HepG2 (cell line): ENCODE measurements around the gene VIT. TPM values are rescaled to one million over a fixed set of nuclear protein-coding genes. Genes with fewer than 3 reads are reported as not detected.

Experiments used
- CREM ChIP-seq, 2 experiments: sonication (generic) in 1 of 2; formaldehyde crosslinking in 1 of 2; IDR thresholded peaks; 2 replicates each; pipeline versions ENCODE4 v1.4.0 to v1.6.1; 2016 to 2020; ENCODE audit warnings: antibody characterized with exemption in 1 of 2, mild to moderate bottlenecking in 1 of 2, missing genetic modification reagents in 1 of 2
- FOSL1 ChIP-seq: sonication (generic); formaldehyde crosslinking; IDR thresholded peaks from 2 replicates; pipeline ENCODE4 v1.9.0; 2021; ENCODE audit warnings: missing genetic modification reagents, borderline replicate concordance
- FOSL2 ChIP-seq: sonication (generic); formaldehyde crosslinking; IDR thresholded peaks from 2 replicates; pipeline ENCODE4 v1.4.0; 2020; ENCODE audit warnings: missing genetic modification reagents
- FOXK1 ChIP-seq: sonication (generic); formaldehyde crosslinking; IDR thresholded peaks from 2 replicates; pipeline ENCODE4 v1.4.0; 2020; ENCODE audit warnings: low read depth, missing genetic modification reagents, borderline replicate concordance
- HDAC6 ChIP-seq: fragments of 200-600 bp; sonication (generic); IDR thresholded peaks from 2 replicates; pipeline ENCODE4 v1.7.0; 2017; ENCODE audit warnings: mild to moderate bottlenecking, antibody characterized with exemption, low read length, low read depth
- HOXA3 ChIP-seq: sonication (generic); formaldehyde crosslinking; IDR thresholded peaks from 2 replicates; pipeline ENCODE4 v1.5.0; 2020; ENCODE audit warnings: missing genetic modification reagents
- IKZF4 ChIP-seq: sonication (generic); formaldehyde crosslinking; IDR thresholded peaks from 2 replicates; pipeline ENCODE4 v1.5.1; 2020; ENCODE audit warnings: borderline replicate concordance, mild to moderate bottlenecking, low read depth, missing genetic modification reagents; ENCODE audit errors: not compliant biosample characterization
- MEIS1 ChIP-seq: sonication (generic); formaldehyde crosslinking; IDR thresholded peaks from 2 replicates; pipeline ENCODE4 v1.9.0; 2021; ENCODE audit warnings: mild to moderate bottlenecking, missing genetic modification reagents, moderate library complexity, borderline replicate concordance
- MLLT10 ChIP-seq: sonication (generic); formaldehyde crosslinking; IDR thresholded peaks from 2 replicates; pipeline ENCODE4 v1.4.0; 2020; ENCODE audit warnings: missing genetic modification reagents
- NFKB2 ChIP-seq: sonication (generic); formaldehyde crosslinking; IDR thresholded peaks from 2 replicates; pipeline ENCODE4 v1.4.0; 2020; ENCODE audit warnings: missing genetic modification reagents, borderline replicate concordance
- RARA ChIP-seq: IDR thresholded peaks from 2 replicates; pipeline ENCODE4 v1.6.1; 2016; ENCODE audit warnings: missing genetic modification reagents, missing compliant biosample characterization
- RFX1 ChIP-seq: fragments of 450-650 bp; IDR thresholded peaks from 2 replicates; pipeline ENCODE4 v1.6.1; 2017
- SOX13 ChIP-seq, 3 experiments: fragments of 450-650 bp in 1 of 3; sonication (generic) in 1 of 3; formaldehyde crosslinking in 1 of 3; IDR thresholded peaks in 2 of 3; conservative IDR thresholded peaks in 1 of 3; 2 replicates each; pipeline versions ENCODE4 v1.5.0 to v1.6.1; 2016 to 2020; ENCODE audit warnings: antibody characterized with exemption in 1 of 3, mild to moderate bottlenecking in 1 of 3, missing compliant biosample characterization in 1 of 3, missing genetic modification reagents in 1 of 3, moderate library complexity in 1 of 3
- TCF12 ChIP-seq, 2 experiments: fragments of 450-650 bp in 1 of 2; sonication (generic) in 1 of 2; formaldehyde crosslinking in 1 of 2; IDR thresholded peaks; 2 replicates each; pipeline versions ENCODE4 v1.6.1 to v1.8.0; 2017 to 2022; ENCODE audit warnings: antibody characterized with exemption in 1 of 2, mild to moderate bottlenecking in 1 of 2, missing genetic modification reagents in 1 of 2, moderate library complexity in 1 of 2
- ZC3H4 ChIP-seq: sonication (generic); formaldehyde crosslinking; IDR thresholded peaks from 2 replicates; pipeline ENCODE4 v1.4.0; 2020; ENCODE audit warnings: missing genetic modification reagents, borderline replicate concordance
- ZFP1 ChIP-seq: IDR thresholded peaks from 2 replicates; pipeline ENCODE4 v1.6.1; 2016
- ZNF350 ChIP-seq: sonication (generic); formaldehyde crosslinking; IDR thresholded peaks from 2 replicates; pipeline ENCODE4 v1.4.0; 2020; ENCODE audit warnings: mild to moderate bottlenecking, low read depth, missing genetic modification reagents, borderline replicate concordance
- ZNF446 ChIP-seq: sonication (generic); formaldehyde crosslinking; IDR thresholded peaks from 2 replicates; pipeline ENCODE4 v1.5.0; 2020; ENCODE audit warnings: mild to moderate bottlenecking, missing genetic modification reagents
- ZNF543 ChIP-seq: sonication (generic); formaldehyde crosslinking; IDR thresholded peaks from 2 replicates; pipeline ENCODE4 v1.4.0; 2020; ENCODE audit warnings: mild to moderate bottlenecking, missing genetic modification reagents
- ZNF674 ChIP-seq: sonication (generic); formaldehyde crosslinking; IDR thresholded peaks from 2 replicates; pipeline ENCODE4 v1.5.0; 2020; ENCODE audit warnings: low read depth, mild to moderate bottlenecking, missing genetic modification reagents
- ZNF883 ChIP-seq: sonication (generic); formaldehyde crosslinking; IDR thresholded peaks from 2 replicates; pipeline ENCODE4 v1.5.1; 2020; ENCODE audit warnings: mild to moderate bottlenecking, missing genetic modification reagents; ENCODE audit errors: not compliant biosample characterization
- ZSCAN20 ChIP-seq: sonication (generic); formaldehyde crosslinking; IDR thresholded peaks from 2 replicates; pipeline ENCODE4 v1.4.0; 2020; ENCODE audit warnings: missing genetic modification reagents, mild to moderate bottlenecking, borderline replicate concordance
- polyA plus RNA-seq, 8 experiments: library from polyadenylated mRNA; depleted of rRNA in 3 of 8; stranded (reverse) in 7 of 8; unstranded in 1 of 8; fragments of >200 nt; fragmentation: Illumina TruSeq in 4 of 8; extraction: Trizol in 4 of 8; gene quantifications; 2 replicates each; pipeline versions ENCODE4 v1.2.1 to v1.2.3, GENCODE V29; 2011 to 2016; ENCODE audit warnings: low read depth in 4 of 8, missing spikeins in 1 of 8, mixed read lengths in 1 of 8; ENCODE audit not compliant: insufficient read depth in 1 of 8
- total RNA-seq, 5 experiments: library from RNA; depleted of rRNA; stranded (reverse); fragments of >200 nt; fragmentation: Illumina TruSeq; extraction: Trizol; gene quantifications; 2 replicates each; pipeline ENCODE4 v1.2.3, GENCODE V29; 2016; ENCODE audit warnings: low read depth in 1 of 5
- TF ChIP-seq, protein P1 (sequence below): sonication (generic); formaldehyde crosslinking; IDR thresholded peaks from 2 replicates; pipeline ENCODE4 v1.4.0; 2020; ENCODE audit warnings: low read depth, missing genetic modification reagents
- TF ChIP-seq, protein P2 (sequence below): sonication (generic); IDR thresholded peaks from 2 replicates; pipeline ENCODE4 v1.6.1; 2016; ENCODE audit warnings: low read depth, borderline replicate concordance
- TF ChIP-seq, protein P3 (sequence below): sonication (generic); formaldehyde crosslinking; IDR thresholded peaks from 2 replicates; pipeline ENCODE4 v1.5.0; 2020; ENCODE audit warnings: missing genetic modification reagents, mild to moderate bottlenecking, borderline replicate concordance

The VIT gene
- total and polyA plus RNA-seq, 2 of the 13 experiments (the other 11 are each of a cell fraction or from before 2014, with no cell fraction given), result not detected

- TF ChIP-seq CREM (IDR thresholded peaks at IDR 0.05), result peak; percentile 35; the same call in 1 of the 2 replicates
- no peak for TF ChIP-seq CREM (CRISPR knock-in tag; IDR thresholded peaks at IDR 0.05)
- peak; percentile 51 for TF ChIP-seq RARA (CRISPR knock-in tag)
- TF ChIP-seq ZSCAN20 (CRISPR knock-in tag), result no peak
- TF ChIP-seq FOSL2 (CRISPR knock-in tag), result peak; percentile 40; the same call in 1 of the 2 replicates
- TF ChIP-seq ZNF674 (CRISPR knock-in tag), result no peak
- TF ChIP-seq FOSL1 (CRISPR knock-in tag), result no peak
- TF ChIP-seq ZNF350 (CRISPR knock-in tag), result no peak
- no peak for TF ChIP-seq ZNF883
- TF ChIP-seq, protein P1, sequence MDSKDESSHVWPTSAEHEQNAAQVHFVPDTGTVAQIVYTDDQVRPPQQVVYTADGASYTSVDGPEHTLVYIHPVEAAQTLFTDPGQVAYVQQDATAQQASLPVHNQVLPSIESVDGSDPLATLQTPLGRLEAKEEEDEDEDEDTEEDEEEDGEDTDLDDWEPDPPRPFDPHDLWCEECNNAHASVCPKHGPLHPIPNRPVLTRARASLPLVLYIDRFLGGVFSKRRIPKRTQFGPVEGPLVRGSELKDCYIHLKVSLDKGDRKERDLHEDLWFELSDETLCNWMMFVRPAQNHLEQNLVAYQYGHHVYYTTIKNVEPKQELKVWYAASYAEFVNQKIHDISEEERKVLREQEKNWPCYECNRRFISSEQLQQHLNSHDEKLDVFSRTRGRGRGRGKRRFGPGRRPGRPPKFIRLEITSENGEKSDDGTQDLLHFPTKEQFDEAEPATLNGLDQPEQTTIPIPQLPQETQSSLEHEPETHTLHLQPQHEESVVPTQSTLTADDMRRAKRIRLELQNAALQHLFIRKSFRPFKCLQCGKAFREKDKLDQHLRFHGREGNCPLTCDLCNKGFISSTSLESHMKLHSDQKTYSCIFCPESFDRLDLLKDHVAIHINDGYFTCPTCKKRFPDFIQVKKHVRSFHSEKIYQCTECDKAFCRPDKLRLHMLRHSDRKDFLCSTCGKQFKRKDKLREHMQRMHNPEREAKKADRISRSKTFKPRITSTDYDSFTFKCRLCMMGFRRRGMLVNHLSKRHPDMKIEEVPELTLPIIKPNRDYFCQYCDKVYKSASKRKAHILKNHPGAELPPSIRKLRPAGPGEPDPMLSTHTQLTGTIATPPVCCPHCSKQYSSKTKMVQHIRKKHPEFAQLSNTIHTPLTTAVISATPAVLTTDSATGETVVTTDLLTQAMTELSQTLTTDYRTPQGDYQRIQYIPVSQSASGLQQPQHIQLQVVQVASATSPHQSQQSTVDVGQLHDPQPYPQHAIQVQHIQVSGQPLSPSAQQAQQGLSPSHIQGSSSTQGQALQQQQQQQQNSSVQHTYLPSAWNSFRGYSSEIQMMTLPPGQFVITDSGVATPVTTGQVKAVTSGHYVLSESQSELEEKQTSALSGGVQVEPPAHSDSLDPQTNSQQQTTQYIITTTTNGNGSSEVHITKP, result no peak
- no peak for TF ChIP-seq FOXK1 (CRISPR knock-in tag)
- TF ChIP-seq SOX13 (IDR thresholded peaks at IDR 0.05), result no peak
- TF ChIP-seq SOX13 (CRISPR knock-in tag; conservative IDR thresholded peaks at IDR 0.05 in 1 of 2, IDR thresholded peaks at IDR 0.05 in 1 of 2), result peak in 1 of 2 experiments; percentile 53; a peak in 1 of 4 replicates
- TF ChIP-seq NFKB2 (CRISPR knock-in tag), result no peak
- no peak for TF ChIP-seq IKZF4 (CRISPR knock-in tag)
- no peak for TF ChIP-seq ZNF446 (CRISPR knock-in tag)
- TF ChIP-seq TCF12 (IDR thresholded peaks at IDR 0.05), result no peak
- TF ChIP-seq TCF12 (CRISPR knock-in tag; IDR thresholded peaks at IDR 0.05), result no peak
- TF ChIP-seq, protein P2, sequence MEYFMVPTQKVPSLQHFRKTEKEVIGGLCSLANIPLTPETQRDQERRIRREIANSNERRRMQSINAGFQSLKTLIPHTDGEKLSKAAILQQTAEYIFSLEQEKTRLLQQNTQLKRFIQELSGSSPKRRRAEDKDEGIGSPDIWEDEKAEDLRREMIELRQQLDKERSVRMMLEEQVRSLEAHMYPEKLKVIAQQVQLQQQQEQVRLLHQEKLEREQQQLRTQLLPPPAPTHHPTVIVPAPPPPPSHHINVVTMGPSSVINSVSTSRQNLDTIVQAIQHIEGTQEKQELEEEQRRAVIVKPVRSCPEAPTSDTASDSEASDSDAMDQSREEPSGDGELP, result no peak
- no peak for TF ChIP-seq RFX1
- no peak for TF ChIP-seq ZNF543 (CRISPR knock-in tag)
- TF ChIP-seq ZC3H4 (CRISPR knock-in tag), result no peak
- TF ChIP-seq, protein P3, sequence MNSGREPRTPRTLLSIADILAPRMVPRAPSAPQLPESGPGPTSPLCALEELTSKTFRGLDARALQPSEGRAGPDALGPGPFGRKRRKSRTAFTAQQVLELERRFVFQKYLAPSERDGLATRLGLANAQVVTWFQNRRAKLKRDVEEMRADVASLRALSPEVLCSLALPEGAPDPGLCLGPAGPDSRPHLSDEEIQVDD (CRISPR knock-in tag), result no peak
- no peak for TF ChIP-seq MEIS1 (CRISPR knock-in tag)
- no peak for TF ChIP-seq ZFP1 (CRISPR knock-in tag)
- TF ChIP-seq HOXA3 (CRISPR knock-in tag), result no peak
- no peak for TF ChIP-seq HDAC6
- TF ChIP-seq MLLT10 (CRISPR knock-in tag), result no peak
Measured at GRCh38 chr2:36658277-36658748, 38.2 kb upstream of the VIT start (continued).
